Measurements from ENCODE around the gene FCHO1. TPM values are rescaled to one million over a fixed set of nuclear protein-coding genes. Genes with fewer than 3 reads are reported as not detected.
A peak's percentile ranks its signal among the peaks of the same experiment; 100 is the strongest.

The FCHO1 gene
- polyA plus RNA-seq, 1 experiment = 0.48 TPM

DNA sequence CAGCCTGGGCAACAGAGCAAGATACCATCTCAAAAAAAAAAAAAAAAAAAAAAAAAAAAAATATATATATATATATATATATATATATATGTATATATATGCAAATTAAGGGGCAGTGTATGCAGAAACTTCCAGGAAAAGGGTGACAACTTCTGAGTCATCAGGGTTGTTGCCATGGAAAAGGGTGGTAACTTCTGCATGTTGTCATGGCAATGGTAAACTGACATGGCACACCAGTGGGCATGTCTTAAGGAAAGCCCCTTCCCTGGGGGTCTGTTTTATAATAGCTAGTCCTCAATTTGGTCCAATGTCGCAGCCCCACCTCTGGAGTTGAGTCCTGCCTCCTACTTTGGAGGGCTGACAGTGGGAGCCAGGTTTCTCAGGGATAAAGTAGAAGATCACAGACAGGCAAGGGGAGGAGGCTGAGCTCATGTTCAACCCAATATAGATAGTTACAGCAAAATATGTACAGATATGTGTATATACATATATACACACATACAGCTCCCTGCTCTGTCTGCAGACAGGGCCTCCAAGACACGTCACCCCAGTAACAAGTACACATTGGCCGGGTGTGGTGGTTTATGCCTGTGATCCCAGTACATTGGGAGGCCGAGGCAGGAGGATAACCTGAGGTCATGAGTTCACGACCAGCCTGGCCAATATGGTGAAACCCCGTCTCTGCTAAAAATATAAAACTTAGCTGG lies 7.2 kb upstream of the FCHO1 start:
- POLR2A ChIA-PET = no interaction called here
- DNase-seq (ENCODE audit: low read depth) = no peak
- no peak overlapping the region for H3K4me3 ChIP-seq (ENCODE audit: low read depth, low read length)
- peaks cover 1% of the 10 kb centered on the region; the same call in 1 of the 2 replicates for H3K27me3 ChIP-seq (ENCODE audit: control insufficient read depth, insufficient read depth, low read length)
- CTCF ChIA-PET = interaction anchor here (0.6 kb wide), 2 partner anchors 37 to 360 kb away, joined by 3 read pairs; no protein-coding TSS in a partner anchor
- TF ChIP-seq, protein P1, sequence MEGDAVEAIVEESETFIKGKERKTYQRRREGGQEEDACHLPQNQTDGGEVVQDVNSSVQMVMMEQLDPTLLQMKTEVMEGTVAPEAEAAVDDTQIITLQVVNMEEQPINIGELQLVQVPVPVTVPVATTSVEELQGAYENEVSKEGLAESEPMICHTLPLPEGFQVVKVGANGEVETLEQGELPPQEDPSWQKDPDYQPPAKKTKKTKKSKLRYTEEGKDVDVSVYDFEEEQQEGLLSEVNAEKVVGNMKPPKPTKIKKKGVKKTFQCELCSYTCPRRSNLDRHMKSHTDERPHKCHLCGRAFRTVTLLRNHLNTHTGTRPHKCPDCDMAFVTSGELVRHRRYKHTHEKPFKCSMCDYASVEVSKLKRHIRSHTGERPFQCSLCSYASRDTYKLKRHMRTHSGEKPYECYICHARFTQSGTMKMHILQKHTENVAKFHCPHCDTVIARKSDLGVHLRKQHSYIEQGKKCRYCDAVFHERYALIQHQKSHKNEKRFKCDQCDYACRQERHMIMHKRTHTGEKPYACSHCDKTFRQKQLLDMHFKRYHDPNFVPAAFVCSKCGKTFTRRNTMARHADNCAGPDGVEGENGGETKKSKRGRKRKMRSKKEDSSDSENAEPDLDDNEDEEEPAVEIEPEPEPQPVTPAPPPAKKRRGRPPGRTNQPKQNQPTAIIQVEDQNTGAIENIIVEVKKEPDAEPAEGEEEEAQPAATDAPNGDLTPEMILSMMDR (IDR thresholded peaks at IDR 0.05; ENCODE audit: insufficient read depth, low read depth, low read length) = no peak
- no peaks in the 10 kb centered on the region; the same call in 1 of the 2 replicates for H3K36me3 ChIP-seq (ENCODE audit: control insufficient read depth, insufficient read depth, low read length)

DNA sequence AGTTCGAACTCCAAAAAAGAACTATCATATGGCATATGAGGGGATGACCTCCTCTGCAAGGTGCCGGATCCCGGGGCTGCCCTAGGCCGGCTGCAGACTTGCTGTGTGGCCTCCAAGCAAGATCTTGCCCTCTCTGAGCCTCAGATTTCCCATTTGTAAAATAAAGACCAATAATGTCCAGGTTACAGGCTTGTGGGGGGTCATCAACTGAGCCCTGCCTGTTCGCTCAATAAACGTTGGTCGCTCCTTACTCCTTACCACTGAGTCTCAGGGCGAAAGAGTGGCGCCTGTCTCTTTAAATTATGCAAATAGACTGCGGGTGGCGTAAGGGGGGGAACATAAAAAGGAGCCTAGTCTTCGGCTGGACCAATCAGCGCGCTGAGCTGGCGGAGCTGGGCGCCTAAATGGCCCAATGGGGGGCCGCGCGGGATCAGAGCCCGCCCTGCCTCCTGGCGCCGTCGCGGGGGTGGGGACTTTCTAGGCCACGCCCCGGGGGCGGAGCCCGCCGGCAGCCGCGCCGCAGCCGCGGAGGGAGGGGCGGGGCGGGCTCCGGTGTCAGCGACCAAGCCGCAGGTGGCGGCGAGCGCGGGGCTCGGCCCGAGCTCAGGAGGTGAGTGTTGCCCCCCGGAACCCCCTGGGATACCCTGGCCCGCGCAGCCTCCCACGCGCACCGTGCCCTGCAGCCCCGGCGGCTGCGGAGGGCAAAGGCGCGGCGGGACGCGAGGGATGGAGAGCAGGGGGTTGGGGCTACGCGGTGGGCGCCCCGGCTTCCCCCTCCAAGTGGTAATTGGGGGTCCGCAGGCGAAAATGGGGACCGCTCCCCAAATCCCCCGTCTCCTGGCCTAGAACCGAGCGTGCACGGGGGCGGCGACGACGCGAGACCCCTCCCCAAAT lies 3.8 kb upstream of the FCHO1 start:
- no peaks in the 10 kb centered on the region for H3K36me3 ChIP-seq (ENCODE audit: control insufficient read depth, insufficient read depth, low read length)
- peak overlapping the region; percentile 46 for H3K4me3 ChIP-seq (ENCODE audit: low read depth, low read length)
- CTCF ChIA-PET = interaction anchor here (1.0 to 1.6 kb wide), 3 partner anchors 18 to 185 kb away, joined by 3 to 4 read pairs (median 3); partner anchors contain the start of gene CCDC124
- TF ChIP-seq, protein P1 (IDR thresholded peaks at IDR 0.05; ENCODE audit: insufficient read depth, low read depth, low read length) = no peak
- peak; percentile 48 for DNase-seq (ENCODE audit: low read depth)
- POLR2A ChIA-PET = no interaction called here
- peaks cover 1% of the 10 kb centered on the region; the same call in 1 of the 2 replicates for H3K27me3 ChIP-seq (ENCODE audit: control insufficient read depth, insufficient read depth, low read length)

DNA sequence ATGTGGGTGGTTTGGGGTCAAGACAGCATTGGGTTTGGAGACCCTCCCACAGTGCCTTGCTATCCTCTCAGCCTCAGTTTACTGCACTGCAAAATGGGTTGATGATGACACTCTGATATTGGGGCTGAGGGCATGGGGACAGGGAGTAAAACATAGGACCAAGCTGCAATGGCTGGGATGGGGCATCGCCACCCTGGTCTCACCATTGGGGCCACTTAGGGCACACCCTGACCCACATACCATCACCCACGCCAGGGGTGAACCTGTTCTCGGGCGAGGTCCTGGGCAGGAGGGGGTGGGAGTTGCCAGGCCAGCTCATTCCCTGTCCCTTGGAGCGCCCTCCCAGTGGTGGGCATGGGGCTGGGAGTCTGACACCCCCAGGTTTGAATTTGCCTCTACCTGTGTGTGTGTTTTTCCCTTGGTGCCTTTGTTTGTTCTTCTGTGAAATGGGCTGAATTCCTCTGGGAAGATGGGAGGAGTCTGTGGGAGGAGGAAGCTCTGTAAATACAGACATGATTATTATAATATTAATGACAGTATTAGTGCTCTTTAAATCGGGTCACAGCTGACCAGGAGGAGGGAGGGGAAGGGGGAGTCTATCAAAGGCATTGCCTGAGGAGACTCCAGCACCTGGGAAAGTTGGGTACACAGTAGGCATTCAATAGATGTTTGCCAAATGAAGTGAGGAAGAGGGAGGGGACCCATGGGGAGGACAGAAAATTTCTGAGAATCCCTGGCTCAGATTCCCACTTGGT lies 2.2 kb upstream of the FCHO1 start:
- CTCF ChIA-PET = interaction anchor here (1.1 to 1.4 kb wide), 2 partner anchors 14 to 183 kb away, joined by 3 to 4 read pairs; partner anchors contain the start of gene CCDC124
- TF ChIP-seq, protein P1 (IDR thresholded peaks at IDR 0.05; ENCODE audit: insufficient read depth, low read depth, low read length) = no peak
- POLR2A ChIA-PET = no interaction called here

DNA sequence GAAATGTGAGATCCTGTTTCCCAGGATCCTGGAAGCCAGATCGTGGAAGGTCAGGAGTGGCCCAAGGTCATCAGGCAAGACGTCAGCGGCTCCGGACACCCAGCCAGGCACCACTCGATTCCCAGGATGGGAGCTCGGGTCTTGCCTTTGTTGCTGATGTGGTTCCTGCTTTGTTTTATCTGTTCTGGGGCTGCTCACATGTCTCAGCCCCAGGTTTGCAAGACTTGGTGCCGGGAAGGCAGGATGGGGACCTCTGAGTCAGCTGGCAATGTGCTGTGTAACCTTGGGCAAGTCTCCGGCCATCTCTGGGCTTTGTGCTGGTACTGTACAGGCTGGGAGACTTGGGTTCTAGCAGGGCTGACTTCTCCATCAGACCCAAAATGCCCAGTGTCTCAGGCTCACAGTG lies 1.4 kb upstream of the FCHO1 start:
- no peak overlapping the region for H3K4me3 ChIP-seq (ENCODE audit: low read depth, low read length)
- H3K27me3 ChIP-seq (ENCODE audit: control insufficient read depth, insufficient read depth, low read length) = peaks cover 1% of the 10 kb centered on the region; the same call in 1 of the 2 replicates
- TF ChIP-seq, protein P1 (IDR thresholded peaks at IDR 0.05; ENCODE audit: insufficient read depth, low read depth, low read length) = no peak
- CTCF ChIA-PET = interaction anchor here (0.7 to 1.5 kb wide), 2 partner anchors 17 to 46 kb away, joined by 3 read pairs; no protein-coding TSS in a partner anchor
- DNase-seq (ENCODE audit: low read depth) = no peak
- POLR2A ChIA-PET = no interaction called here
- H3K36me3 ChIP-seq (ENCODE audit: control insufficient read depth, insufficient read depth, low read length) = no peaks in the 10 kb centered on the region

More for the DNA sequence above, 2.2 kb upstream of the FCHO1 start:
- Histone ChIP-seq H3K4me3 (ENCODE audit: low read depth, low read length) (no peak overlapping the region), H3K27me3 (ENCODE audit: control insufficient read depth, insufficient read depth, low read length) (peaks cover 1% of the 10 kb centered on the region; the same call in 1 of the 2 replicates), H3K36me3 (ENCODE audit: control insufficient read depth, insufficient read depth, low read length) (no peaks in the 10 kb centered on the region)
- DNase-seq (ENCODE audit: low read depth) = no peak

Data from BJ (cell line).